Hippocampal formation (tissue), 2 donors: ENCODE data around the gene RNF115.
"Not testable (repeated sequence)": the region's sequence is repeated elsewhere in the genome, so short reads cannot be mapped to it uniquely, and the experiment has no call there.

ENCODE experiments used
- DNase-seq, 2 donors: peaks; one replicate each; lab custom pipeline; 2025; lab: John Stamatoyannopoulos, UW

RNF115 gene

DNA sequence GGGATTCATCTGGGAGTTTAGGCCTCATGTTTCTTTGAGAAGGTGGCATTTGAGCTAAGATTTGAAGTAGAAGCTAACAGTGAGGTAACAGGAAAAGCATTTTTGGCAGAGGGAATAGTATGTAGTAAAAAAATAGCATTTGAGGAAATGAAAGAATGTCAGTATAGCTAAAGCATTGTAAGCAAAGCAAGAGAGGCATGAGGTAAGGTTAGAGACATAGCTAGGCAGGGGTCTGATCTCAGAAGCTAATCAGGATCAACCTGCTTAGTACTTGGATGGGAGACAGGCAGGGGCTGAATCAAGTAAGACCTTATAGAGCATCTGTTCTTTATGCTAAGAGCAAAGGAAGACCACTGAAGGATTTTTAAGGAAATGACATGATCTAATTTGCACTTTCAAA lies 4.1 kb upstream of the RNF115 start:
- DNase-seq, result no peak

DNA sequence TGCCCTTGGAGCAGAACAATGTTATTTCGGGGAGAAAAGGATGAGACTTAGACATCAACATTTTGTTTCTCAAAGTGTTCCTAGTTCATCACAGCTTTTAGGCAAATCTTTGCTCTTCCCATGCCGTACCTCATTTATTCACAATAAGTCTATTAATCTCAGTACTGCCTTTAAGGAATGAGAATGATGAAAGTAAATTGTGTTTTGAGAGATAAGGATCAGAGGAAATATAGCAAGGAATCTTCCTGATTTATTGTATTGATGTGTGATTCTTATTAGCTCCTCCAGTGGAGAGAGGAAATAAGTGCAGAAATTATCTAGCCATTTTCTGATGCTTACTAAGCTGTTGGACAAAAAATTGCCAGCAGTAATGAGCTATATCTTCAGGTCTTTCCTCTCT lies 2.1 kb upstream of the RNF115 start:
- DNase-seq, result no peak

DNA sequence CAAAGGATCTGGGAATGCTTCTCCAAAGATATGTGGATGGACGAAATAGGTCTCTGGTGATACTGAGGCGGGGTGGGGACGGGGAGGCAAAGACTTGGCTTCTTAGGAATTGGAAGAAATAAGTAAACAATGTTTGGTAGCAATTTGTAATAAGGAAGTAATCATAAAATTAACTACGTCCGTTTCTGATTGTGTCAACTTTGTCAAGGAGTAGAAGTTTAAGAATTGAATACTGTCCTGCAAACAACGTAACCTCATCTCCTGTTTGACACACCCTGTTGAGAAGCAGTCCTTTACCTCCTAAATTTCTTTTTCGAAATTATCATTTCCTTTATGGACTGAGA lies 576 bp upstream of the RNF115 start:
- DNase-seq, result no peak

DNA sequence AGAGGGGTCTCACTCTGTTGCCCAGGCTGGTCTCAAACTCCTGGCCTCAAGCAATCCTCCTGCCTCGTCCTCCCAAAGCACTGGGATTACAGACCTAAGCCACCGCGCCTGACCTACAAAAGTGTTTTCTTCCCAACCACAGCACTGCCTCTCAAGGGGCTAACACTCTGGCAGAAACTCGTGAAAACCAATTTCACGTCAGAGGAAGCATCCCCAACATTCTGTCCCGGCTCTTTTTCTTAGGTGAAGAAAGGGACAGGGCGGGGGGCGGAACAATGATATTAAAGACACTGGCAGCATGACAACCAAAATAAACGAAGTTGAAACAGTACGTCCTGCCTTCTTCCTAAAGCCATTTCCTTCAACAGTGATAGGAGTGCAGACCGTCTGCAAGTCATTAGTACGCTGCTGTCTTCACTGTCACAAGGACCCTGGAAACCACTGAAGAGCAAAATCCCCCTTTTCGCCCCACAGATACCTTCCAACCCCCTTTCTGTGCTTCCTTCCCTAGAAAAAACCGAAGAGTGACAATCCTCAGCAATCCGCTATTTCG lies 1.0 kb downstream of the RNF115 start:
- not testable (repeated sequence) for DNase-seq

DNA sequence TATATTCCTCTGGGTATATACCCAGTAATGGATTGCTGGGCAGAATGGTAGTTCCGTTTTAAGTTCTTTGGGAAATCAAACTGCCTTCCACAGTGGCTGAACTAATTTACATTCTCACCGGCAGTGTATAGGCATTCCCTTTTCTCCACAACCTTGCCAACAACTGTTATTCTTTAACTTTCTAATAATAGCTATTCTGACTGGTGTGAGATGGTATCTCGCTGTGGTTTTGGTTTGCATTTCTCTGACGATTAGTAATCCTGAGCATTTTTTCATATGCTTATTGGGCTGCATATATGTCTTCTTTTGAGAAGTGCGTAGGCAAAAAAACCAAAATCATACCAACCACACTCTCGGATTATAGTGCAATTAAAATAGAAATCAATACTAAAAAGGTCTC lies 5.8 kb downstream of the RNF115 start:
- DNase-seq, result not testable (repeated sequence)

DNA sequence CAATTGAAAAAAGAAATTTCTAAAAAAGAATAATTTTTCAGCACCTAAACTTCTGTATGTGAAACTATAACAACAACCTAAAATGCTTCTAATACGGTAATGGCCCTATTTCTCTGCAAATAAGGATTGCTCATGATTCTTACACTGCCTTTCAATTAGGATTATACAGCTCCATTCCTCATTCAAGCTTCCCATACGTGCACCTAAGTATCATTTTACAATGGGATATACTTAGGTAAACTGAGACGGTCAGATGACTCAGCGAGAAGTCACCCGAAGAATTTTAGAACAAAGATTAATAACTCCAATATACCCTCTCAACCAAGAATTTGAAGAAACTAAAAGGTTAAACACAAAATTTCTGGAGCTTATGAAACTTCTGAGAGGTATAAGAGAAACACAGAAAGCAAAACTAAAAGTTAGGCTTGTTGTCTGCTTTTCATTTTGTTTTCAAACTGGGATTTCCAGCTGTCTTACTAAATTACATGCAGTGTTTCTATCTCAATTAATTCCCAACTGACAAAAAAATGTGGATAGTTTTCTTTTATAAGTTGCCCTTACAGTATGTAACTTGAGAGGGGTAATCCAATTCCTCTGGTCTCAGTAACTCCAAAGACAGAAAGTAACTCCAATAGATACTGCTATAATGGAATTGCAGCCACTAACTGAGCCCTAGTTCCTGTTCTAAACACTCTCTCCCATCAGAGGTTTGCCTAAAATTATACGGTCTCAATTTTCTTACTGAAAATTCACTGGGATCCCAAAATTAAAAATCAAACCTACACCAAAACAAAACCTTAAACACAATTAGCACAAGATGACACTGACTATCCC lies 10.7 kb downstream of the RNF115 start:
- DNase-seq, result not testable (repeated sequence)

DNA sequence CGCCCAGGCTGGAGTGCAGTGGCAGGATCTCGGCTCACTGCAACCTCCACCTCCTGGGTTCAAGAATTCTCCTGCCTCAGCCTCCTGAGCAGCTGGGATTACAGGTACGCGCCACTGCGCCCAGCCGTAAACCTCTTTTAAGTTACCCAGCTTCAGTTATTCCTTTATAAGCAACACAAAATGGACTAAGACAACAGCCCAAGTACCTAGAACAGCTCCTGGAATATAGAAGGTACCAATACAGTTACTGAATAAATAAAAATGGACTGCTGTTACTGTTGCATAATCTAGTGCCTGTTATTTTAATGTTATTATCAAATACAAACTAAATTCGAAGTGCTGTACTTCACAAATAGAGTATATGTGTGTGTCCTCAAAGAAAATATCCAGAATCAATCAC lies 17.1 kb downstream of the RNF115 start:
- no peak for DNase-seq

DNA sequence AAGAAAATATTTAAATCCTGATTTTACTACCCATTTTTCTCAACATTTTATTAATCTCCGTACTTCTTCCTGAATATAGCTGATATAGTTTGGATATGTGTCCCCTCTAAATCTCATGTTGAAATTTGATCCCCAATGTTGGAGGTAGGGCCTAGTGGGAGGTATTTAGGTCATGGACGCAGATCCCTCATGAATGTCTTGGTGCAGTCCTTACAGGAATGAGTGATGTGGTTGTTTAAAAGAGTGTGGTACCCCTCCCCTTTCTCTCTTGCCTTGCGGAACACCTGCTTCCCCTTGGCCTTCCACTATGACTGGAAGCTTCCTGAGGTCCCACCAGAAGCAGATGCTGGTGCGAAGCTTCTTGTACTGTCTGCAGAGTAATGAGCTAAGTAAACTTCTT lies 17.5 kb downstream of the RNF115 start:
- DNase-seq, result no peak

DNA sequence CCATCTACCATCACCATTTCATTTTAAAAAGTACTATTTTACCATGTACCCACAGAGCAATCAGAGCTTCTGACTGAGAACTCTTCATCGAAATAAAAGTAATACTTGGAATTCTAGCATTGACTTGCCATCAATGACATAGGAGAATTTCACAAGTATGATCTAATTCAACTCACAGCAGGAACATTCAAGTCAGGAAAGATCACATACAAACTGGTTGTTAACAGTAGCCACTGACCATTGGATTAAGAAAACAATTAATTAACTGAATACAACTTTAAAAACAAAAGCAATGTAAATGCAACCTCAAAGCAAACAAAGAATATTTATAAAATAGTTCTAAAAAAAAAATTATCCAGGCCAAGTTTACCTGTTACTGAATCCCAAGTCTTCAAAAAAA lies 18.8 kb downstream of the RNF115 start:
- DNase-seq, result no peak

DNA sequence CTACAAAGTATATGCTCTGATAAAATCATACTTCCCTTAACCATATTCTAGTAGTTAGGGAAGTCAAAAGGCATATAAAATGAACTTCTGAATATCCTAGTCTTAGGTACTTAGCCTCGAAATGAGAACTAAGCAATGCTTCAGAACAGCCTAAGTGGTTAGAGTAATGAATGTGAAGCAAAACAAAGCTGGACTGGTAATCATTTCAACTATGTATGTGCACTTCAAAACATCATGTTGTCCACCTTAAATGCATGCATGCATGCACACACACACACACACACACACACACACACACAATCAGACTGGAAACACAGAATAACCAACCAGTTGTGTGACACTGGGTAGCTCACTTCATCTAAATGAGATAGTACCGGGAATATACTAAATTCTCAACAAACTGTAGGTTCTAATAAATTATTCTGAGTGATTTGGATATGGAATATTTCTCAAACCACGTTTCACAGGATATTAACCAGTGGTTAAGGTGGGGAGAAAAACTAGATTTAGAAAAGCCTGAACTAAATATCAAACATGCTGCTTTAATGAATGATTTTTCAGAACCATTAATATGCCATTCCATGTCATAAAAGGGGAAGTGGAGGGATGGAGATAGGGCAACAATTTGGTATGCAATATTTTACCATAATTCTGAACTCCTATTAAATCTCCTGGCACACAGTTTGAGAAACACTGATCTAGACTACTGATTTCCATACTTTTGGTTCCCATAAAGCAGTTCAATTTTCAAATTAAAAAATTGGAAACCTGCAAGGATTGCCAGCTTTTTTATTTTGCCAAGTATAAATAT lies 19.5 kb downstream of the RNF115 start:
- no peak for DNase-seq

DNA sequence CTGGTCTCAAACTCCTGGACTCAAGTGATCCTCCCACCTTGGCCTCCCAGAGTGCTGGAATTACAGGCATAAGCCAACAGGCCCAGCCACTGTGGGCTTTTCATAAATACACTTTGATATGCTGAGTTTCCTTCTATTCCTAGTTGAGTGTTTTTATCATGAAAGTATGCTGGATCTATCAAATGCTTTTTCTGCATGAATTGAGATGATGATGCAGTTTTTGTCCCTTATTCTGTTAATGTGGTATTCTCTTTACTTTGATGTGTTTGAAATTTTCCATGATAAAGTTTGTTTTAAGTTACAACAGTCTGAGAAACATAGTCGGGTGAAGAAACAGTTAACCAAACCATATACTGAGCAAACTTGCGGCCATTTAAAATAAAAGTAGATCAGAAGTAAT lies 24.1 kb downstream of the RNF115 start:
- DNase-seq, result no peak

DNA sequence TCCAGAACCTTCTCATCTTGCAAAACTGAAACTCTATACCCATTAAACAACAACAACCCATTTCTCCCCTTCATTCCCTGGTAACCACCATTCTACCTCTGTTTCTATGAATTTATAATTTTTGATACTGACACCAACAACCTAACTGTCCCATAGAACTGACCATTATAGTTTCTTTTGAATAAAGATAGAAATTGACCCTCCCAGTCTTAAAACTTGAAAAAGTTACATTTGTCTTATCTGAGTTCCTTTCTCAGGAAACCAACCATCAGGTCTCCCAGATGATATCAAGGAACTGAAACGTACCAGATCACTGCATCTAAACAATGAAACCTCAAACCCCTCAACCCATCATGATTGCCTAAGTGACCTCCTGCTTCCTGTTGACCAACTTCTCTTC lies 27.1 kb downstream of the RNF115 start:
- DNase-seq, result no peak

DNA sequence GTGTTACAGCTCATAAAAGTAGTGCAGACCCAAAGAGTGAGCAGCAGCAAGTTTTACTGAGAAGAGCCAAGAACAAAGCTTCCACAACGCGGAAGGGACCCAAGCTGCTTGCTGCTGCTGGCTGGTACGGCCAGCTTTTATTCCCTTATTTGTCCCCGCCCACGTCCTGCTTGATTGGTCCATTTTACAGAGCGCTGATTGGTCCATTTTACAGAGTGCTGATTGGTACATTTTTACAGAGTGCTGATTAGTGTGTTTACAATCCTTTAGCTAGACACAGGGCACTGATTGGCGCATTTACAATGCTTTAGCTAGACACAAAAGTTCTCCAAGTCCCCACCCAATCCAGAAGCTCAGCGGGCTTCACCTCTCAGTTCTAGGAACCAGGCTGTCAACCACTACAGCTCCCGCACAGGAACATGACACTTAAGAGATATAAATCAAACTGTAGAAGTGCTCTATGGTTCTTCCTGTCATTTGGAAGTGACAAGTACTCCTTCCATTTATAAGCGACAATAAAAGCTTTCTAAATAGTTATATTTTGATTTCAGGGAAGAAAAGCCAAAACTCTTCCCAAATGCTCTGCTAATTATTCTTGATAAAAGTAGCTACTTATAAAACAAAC lies 28.5 kb downstream of the RNF115 start:
- no peak for DNase-seq

DNA sequence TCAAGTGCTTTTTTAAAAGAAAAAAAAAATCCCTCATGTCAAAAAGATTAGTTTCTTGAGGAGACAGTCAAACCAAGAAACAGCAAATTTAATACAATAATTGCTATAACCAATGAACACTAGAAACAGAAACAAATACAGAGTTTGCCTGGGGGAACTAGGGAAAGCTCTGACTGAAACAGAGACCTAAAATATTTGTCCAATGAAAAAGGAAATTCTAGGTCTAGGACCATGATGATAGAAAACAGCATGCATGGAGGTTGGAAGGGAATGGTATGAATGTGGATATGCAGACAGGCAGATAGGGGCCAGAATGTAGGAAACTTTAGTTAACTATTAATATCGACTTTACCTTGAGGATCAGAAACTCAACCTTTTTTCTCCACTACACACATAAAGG lies 31.4 kb downstream of the RNF115 start:
- no peak for DNase-seq

DNA sequence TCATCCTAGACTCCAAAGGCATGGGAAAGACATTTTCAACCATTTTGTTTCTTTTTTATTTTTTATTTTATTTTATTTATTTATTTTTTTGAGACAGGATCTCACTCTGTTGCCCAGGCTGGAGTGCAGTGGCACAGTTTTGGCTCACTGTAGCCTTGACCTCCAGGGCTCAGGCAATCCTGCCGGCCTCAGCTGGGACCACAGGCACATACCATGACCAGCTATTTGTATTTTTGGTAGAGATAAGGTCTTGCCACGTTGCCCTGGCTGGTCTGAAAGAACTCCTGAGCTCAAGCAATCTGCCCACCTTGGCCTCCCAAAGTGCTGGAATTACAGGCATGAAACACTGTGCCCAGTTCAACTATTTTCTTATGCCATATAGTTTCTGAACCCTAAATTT lies 32.0 kb downstream of the RNF115 start:
- not testable (repeated sequence) for DNase-seq

DNA sequence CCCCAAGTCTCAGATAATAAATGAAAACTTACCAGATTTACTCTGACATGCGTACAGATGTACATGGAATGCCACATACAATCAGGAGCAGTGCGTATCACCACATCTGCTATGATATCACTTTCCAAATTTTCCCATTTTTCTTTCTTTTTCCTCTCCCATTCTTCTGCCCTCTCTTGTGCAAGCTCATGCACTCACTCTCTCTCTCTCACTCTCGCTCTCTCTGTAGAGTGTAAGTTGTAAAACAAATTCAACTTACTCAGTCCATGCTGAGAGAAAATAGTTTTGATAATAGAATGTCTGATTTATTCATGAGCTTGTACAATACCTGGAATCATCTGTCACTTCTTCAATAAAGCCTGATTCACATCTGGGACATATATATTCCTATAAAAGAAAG lies 35.3 kb downstream of the RNF115 start:
- no peak for DNase-seq

DNA sequence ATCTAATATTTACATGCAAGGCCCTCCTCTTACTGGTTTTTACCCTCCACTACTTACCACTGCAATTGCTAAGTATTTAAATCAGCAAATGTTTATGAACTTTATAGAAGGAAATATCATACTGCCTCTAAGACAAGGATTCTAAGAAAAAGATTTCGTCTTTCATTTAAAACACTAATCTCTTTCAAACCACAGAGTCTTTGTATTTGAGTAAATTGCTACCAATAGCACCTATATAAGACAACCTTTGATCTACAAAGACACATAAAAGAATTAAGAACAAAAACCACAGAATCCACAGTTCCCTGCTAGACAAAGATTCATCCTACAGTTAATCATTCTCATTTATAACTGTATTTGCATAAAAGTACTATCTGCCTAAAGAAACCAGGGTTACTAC lies 37.6 kb downstream of the RNF115 start:
- no peak for DNase-seq

DNA sequence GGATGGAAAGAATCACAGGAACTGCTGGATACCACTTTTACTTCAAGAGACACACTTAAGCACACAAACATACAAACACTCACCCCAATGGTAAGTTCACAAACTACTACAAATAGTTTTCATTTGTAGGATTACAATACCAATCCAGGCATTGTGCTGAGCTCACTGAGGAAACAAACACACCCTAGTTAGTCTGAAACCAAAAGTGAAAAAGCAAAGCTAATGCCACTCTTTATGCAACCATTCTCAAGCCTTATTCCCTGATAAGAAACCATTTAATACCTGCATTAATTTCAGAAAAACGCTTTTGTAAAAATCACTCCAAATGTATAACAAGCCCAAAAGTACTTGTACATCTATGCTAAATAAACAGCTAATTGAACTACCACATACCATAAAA lies 38.3 kb downstream of the RNF115 start:
- DNase-seq, result no peak

DNA sequence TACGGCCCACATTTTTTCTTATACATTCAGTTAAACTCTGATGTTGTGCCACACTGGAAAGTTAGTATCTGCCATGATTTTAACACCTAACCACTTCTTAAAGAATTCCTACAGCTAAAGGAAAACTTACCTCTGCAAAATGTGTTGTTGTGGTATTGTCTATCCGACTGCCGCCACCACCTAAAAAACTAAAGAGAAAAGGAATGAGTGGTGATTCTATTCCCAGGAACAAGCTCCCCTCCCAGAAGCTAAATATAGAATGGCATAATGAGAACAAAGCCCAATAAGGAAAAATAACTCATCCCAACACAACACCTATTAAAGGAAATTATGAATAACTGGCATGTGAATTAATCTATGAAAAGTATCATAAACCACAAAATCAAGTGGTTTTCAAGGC lies 39.5 kb downstream of the RNF115 start:
- DNase-seq, result no peak

DNA sequence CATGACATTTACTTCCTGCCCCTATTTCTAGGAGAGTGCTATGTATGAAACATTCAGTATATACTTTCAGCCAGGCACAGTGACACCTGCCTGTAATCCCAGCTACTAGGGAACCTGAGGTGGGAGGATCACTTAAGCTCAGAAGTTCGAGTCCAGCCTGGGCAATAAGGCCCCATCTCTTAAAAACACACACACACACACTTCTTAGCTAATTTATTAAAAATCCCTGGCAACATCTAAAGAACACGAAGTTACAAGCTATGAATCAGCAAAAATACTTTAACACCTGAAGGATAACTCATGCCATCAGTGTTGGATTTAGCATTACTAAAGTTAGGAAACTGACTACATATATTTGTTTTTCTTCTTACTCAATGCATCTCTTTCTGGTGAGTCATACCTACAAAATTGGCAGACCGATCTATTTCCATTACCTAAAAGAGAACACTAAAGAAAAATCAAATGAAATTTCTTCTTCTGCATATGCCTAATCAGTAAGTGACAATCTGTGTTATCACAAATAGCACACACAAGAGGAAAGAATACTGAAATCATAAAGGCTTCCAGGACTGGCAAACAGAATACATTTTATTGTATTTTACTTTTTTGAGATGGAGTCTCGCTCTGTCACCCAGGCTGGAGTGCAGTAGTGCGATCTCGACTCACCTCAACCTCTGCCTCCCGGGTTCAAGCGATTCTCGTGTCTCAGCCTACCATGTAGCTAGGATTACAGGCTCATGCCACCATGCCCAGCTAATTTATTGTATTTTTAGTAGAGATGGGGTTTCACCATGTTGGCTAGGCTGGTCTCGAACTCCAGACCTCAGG lies 41.4 kb downstream of the RNF115 start:
- DNase-seq, result no peak

DNA sequence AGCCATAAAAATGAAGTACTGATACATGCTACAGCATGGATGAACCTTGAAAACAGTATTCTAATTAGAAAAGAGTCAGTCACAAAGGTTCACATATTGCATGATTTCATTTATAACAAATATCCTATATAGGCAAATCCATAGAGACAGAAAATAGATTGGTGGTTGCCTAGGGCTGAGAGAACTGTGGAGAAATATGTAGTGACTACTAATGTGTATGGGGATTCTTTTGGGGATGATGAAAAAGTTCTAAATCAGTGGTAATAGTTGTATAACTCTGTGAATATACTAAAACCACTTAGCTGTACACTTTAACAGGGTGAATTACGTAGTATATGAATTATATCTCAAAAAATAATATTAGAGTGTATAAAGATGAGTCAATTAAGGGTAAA lies 45.8 kb downstream of the RNF115 start:
- no peak for DNase-seq
